T-helper 2 cell (primary cell): ENCODE results near the gene GNG7.
"Not testable (repeated sequence)": the region's sequence is repeated elsewhere in the genome, so short reads cannot be mapped to it uniquely, and the experiment has no call there.

Experiments used
- DNase-seq, 5 experiments: peaks; one replicate each; pipeline versions ENCODE4 v3.0.0 to v3.0.0-alpha.2; 2012 to 2022

GNG7 gene

DNA sequence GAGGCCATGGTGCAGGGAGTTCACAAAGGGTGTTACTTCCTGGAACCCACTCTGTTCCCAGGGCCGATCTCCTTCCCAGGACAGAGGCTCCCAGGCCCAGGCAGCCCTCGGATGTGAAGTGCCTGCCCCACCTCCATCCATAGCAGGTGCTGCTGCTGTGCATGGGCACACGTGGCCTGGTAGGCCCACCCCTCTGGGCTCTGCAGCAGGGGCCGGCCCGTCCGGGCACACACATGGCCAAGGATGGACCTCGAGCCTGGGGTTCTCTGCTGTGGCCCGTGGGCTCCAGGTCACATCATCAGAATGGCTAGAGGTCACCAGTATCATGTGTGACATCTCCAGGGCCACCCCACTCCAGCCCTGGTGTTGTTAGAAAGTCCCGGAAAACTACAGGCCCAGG, 154.8 kb downstream of the GNG7 start:
- no peak for DNase-seq

DNA sequence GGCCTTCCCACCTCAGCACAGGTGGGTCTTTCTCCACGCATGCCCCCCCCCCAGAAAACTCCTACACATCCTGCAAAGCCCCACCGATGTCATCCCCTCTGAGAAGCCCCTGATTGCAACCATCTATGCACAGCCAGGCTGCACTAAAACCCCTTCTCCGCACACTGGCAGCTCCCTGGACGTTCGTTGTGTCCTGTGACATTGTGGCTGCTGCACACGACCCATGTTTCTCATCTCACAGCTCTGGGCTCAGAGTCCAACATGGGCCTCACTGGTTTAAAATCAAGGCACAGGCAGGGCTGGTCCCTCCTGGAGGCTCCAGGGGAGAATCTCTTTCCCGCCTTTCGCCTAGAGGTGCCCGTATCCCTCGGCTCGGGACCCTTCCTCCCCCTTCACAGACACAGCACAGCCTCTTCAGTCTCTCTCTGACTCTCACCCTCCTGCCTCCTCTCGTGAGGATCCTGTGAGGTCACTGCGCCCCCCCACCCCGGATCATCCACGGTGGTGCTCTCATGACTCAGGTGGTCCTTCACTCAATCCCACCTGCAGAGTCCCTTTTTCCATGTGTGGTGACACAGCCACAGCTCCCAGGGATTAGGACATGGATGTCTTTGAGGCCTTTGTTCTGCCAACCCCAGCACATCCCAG, 155.3 kb downstream of the GNG7 start:
- no peak for DNase-seq

DNA sequence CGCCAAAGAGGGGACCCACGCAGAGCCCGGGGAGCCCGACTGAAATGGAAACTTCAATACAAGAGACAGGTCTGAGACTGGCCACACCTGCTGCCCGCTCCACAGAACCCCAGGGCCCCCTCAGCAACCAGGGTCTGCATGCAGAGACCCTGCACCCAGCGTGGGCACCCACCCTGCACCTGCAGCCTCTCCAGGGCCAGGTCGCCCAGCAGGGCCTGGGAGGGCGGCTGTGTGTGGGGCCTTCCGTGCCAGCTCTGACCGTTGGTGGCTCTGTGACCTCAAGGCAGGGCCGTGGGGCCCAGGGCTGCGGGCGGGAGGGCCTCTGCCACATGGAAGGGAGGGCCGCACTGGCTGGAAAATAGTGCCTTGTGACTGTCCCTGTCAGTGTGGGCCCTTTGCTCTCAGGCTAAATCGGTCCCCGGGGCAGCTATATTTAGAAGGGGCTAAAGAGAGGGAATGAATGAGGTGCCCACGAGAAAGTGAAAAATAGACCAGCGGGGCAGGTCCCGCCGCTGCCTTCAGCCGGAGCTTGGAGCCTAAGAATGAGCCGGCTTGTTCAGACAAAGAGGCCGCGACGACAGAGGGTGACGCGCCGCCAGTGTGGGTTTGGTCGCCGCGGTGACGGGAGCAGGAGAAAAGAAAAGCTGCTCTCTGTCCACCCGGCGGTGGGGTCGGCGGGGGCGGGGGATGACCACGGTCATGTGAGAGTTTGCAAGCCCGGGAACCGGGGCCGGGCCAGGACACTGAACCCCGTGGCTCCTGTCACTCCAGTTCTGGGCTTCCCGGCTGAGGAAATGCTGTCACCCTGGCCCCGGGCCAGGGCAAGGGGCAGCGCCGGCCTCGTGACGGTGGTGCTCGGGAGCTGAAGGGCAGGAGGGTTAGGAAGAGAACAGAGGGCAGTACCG, 156.1 kb downstream of the GNG7 start:
- DNase-seq: no peak

DNA sequence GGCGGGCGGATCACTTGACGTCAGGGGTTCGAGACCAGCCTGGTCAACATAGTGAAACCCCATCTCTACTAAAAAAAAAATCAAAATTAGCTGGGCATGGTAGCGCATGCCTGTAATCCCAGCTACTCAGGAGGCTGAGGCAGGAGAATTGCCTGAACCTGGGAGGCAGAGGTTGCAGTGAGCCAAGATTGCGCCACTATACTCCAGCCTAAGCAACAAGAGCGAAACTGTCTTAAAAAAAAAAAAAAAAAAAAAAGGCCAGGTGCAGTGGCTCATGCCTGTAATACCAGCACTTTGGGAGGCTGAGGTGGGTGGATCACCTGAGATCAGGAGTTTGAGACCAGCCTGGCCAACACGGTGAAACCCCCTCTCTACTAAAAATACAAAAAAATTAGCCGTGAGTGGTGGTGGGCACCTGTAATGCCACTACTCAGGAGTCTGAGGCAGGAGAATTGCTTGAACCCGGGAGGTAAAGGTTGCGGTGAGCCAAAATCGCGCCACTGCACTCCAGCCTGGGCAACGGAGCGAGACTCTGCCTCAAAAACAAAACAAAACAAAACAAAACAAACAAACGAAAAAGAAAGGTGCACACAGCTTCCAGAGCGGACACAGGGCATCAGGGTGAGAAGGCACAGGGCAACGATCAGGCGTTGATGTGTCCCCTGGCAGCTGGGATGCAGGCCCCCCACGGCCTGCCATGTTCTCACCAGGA, 156.9 kb downstream of the GNG7 start:
- DNase-seq: not testable (repeated sequence)

DNA sequence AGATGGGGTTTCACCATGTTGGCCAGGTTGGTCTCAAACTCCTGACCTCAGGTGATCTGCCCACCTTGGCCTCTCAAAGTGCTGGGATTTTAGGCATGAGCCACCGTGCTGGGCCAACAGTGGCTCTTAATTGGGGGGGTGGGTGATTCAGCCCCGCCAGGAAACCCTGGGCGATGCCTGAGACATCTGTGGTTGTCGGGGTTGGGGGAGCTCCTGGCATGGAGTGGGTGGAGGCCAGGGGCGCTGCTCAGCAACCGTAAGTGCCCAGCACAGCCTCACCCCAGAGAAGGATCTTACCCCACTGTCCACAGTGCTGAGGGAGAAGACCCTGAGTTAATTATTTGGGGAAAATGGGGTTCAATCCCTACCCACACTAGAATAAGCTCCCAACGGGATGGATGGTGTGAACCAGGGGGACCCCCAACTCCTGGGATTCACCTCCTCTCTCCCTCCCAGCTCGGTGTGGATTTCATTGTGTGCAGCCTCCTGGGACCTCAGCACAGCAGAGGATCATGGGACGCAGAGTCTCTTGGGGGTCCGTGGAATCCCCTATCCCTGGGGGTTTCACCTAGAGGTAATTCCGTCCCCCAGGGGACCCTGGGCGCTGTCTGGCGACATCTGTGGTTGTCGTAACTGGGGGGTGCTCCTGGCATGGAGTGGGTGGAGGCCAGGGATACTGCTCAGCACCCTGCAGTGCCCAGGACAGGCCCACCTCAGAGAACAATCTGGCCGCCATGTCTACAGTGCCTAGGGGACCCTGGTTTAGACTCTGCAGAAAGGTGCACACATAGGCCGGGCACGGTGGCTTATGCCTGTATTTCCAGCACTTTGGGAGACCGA, 157.7 kb downstream of the GNG7 start:
- DNase-seq: no peak

DNA sequence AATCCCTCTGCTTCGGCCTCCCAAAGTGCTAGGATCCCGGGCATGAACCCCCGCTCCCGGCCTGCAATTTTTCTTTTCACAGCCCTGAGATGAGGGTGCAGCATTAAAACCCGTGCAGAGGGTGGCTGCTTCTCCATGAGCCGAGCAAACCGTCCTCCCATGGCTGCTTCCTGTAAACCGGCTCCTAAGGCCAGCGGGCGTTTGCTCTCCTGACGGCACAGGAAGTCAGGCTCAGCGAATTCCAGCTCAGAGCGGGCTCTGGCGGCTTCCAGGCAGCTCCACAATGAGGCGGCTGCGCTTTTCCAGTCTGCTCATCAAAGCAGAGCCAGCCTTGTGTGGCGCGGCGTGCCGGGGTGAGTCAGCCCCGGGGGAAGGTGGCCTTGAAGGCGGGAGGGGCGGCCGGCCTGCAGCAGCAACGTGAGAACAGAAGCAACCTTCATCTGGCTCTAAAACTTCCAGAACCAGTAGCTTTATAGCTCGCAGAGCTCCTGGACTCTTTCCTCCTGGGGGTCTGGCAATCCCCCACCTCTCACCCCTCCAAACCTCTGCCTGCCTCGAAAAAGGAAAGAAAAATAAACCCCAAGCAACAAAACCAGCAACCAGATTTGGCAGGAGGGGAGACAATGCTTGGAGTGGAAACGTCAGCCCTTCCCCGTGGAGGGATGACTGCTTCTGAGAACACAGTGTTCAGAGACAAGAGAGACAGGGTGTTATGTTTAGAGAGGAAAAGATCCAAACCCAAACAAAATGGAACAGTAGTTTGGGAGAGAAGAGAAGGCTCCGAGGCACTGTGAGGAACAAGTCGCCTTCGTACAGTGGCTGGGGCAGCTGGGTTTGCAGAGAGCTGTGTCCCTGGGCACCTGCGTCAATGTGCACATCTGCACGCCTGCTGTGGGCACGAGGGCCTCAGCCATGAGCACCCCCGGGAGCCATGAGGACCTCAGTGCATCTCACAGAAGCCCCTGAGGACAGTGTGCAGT, 158.7 kb downstream of the GNG7 start:
- peak in 4 of 5 experiments; percentile 12 to 57 (median 32) for DNase-seq

DNA sequence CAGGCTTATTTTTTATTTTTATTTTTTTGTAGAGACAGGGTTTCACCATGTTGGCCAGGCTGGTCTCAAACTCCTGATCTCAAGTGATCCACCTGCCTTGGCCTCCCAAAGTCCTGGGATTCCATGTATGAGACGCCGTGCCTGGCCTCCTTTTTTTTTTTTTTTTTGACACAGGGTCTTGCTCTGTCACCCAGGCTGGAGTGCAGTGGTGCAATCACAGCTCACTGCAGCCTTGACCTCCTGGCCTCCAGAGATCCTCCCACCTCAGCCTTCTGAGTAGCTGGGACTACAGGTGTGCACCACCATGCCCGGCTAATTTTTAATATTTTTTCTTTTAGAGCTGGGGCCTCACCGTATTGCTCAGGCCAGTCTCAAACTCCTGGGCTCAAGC, 159.4 kb downstream of the GNG7 start:
- not testable (repeated sequence) for DNase-seq

DNA sequence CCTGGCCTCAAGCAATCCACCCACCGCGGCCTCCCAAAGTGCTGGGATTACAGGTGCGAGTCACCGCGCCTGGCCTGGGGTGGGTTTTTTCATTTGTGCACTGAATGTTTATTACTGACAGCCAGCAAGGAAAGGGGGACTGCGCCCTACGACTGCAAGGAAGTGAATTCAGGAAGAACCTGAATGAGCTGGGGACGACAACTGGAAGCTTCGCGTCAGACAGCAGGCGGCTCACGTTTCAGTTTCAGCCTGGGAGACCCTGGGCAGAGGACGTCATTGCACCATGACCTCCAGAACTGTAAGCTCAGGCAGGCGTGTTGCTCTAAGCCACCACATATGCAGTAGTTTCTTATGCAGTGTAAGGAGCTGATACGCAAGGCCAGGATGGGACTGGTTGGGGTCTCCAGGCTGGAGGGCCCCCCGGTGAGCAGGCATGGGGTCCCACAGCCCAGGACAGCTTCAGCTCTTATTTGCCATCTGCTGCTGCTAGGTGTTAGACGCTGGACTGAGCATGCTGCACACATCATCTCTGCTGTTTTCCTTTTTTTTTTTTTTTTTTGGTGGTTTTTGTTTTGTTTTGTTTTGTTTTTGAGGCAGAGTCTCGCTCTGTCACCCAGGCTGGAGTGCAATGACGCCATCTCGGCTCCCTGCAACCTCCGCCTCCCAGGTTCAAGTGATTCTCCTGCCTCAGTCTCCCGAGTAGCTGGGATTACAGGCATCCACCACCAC, 160.0 kb downstream of the GNG7 start:
- DNase-seq: no peak

DNA sequence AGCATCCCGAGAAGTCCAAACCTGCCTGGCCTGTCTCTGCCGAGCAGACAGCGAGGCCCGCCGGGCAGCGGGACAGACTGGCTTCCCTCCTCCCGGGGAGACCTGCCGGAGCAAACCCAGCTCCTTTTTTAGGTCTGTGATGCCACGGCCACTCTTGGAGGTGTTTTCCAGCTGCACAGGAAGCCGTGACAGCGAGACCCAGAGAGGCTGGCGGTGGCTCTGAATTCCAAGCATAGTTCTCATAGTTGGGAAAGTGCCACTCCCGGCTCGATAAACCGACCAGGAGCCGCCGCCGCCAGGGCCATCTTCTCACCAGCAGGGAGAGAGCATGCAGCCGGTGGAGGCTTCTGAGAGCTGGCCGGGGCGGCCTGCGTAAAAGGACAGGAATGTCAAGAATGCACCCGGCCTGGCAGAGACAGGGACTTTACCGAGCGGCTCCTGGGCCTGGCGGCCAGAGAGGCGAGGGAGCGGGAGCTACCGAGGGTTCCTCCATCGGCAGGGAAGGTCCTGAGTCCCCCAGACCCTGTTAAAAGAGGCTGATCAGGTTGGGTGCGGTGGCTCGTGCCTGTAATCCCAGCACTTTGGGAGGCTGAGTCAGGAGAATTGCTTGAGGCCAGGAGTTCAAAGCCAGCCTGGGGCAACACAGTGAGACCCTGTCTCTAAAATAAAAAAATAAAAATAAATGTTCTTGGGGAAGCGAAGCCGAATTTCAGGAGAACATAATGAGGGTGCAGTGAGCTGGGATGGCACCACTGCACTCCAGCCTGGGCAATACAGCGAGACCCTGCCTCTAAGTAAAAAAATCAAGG, 161.6 kb downstream of the GNG7 start:
- no peak for DNase-seq

DNA sequence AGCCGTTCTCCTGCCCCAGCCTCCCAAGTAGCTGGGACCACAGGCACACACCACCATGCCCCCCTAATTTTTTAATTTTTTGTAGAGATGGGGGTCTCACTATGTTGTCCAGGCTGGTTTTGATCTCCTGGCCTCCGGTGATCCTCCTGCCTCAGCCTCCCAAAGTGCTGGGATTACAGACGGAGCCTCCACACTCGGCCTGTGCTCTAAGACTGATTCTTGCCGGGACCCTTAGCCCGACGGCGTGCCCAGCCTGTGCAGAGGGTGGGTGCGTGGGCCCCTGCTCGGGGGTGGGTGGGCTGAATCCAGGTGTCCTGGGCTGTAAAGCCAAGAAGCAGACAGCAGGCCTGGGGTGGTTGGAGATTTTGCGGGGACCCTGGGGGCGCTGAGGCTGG, 162.2 kb downstream of the GNG7 start:
- no peak for DNase-seq

DNA sequence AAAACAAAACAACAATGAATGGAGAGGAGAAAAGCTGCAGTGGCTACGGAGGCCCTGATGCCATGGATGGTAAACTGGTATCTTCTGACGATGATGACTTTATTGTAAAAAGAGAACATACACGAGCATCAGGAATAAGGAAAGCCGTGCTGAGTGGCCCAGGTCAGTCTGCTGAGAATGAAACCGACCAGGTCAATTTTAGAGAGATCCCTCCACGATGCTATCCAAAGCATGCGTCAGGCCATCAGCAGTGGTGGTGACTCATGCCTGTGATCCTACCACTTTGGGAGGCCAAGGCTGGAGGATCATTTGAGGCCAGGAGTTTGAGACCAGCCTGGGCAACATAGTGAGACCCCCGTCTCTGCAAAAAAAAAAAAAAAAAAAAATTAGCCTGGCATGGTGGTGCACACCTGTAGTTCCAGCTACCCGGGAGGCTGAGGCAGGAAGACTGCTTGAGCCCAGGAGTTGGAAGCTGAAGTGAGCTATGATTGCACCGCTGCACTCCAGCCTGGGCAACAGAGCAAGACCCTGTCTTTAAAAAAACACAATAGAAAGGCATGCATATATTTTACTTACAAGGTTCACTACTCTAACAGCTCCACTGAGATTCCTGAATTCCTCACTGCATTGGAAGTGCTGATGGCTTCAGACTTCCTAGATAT, 164.3 kb downstream of the GNG7 start:
- DNase-seq: no peak

DNA sequence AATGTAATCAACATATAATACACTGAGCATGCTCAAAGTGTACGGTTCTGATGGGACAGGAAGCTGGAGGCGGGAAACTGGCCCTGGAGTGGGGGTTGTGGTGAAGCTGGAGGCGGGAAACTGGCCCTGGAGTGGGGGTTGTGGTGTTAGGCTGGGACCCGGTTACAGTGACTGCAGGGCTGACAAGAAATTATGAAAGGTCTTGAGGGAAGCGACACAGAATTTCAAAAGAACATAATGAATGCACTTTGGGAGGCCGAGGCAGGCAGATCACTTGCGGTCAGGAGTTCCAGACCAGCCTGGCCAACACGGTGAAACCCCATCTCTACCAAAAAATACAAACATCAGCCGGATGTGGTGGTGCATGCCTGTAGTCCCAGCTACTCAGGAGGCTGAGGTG, 164.9 kb downstream of the GNG7 start:
- DNase-seq: peak in 1 of 5 experiments; percentile 30

DNA sequence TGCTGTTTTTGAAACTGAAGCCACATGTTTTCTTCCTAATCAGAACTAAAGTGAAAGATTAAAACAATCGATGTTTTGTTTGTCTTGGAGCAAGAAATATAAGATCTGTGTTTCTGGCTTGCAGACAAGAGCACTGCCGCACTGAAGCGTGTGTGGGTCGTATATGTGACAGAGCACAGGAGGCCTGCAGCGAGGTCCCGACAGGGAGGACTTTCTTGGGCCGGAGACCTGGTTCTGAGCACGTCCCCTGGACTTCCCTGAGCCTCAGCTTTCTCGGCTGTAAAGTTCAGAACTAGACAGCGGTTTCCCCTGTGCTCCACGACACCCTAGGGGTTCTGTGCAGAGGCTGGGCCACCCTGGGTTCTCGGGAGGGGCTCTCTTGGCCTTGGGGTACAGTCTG, 166.0 kb downstream of the GNG7 start:
- DNase-seq: no peak

DNA sequence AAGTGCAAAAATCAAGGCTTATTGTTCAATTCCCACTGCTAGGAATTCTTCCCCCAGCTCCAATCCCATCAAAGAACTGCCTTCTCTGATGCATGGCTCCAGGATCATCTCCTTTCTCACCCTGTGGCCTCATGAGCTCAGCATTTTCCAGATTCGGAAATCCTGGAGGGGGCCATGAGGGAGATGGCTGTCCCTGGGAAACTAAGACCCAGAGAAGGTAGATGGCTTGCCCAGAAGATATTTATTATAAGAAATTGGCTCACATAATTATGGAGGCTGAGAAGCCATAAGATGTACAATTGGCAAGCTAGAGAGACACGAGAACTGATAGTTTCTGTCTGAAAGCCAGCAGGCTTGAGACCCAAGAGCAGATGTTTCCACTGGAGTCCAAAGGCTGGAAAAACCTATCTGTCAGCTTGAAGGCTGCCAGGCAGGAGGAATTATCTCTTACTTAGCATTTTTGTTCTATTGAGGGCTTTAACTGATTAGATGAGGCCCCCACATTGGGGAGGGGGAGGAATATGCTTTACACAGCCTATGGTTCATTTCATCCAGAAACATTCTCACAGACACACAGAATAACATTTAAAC, 168.0 kb downstream of the GNG7 start:
- DNase-seq: no peak

DNA sequence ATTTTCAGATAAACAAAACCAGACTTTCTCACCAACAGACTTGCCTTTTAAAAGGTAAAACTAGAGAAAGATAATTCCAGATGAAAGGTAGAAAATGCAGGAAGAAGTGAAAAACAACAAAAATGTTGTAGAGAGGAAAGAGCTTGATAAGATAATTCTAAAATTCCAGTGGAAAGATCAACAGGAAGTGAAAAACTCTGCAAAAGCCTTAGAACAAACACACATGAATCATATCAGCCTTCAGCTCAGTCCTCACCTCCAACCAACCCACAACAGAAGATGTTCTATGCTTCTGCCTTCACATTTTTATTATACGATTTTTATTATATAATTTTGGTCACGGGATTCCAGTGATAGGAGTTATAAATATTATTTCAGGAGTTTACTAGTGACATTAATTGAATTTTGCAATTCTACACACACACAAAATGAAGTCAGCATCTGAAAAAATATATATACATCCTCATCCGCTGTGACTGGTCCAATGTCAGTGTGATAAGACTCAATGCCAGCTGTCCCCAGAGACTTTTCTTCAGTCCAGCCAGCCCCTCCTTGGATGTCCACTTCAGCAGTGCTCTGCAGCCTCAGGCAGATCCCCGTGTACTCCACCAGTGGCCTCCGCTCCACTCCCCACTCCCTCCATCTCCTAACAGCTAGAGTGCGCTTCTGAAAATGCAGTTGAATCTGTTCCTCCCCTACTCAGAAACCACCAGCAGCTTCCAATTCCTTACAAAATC, 168.6 kb downstream of the GNG7 start:
- DNase-seq: peak in 1 of 5 experiments; percentile 37

DNA sequence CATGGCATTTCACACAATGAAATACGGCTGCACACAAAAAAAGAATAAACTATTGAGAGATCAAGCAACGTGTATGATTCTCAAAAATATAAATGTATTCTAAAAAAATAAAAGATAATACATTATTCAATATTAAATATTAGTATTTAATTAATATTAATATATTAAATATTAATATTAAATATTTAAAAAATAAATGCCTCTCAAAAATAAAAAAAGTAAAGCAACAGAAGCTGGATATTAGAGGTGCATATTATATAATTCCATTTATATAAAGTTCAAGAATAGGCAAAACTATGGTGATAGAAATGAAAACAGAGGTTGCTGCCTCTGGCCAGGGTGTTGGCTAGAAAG, 169.4 kb downstream of the GNG7 start:
- DNase-seq: no peak

DNA sequence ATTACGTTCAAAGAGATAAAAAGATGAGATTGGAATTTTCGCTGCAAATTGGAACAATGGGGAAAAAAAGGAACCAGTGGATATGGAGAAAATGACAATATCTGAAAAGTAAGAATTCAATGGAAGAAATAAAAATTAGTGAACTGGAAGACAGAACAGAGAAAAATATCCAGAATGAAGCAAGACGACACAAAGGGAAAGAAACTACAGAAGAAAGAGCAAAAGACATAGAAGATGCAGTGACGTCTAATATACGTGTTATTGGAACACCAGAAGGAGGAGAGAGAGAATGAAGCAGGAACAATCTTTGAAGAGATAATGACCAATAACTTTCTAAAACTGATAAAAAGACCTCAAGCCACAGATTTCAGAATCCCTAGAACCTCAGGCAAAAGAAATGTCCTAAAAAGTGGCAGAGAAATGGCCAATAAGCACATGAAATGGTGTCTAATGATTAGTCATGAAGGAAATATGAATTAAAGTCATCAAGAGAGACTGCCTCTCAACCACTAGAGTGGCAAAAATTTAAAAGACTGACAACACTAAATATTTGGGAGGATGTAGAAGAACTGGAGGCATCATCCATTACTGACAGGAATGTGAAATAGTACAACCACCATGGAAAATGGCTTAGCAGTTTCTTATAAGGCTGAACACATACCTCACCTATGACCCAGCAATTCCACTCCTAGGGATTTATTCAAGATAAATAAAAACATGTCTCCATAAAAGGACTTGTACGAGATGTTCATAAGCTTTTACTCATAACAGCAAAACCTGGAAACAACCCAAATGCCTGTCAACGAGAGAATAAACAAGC, 170.0 kb downstream of the GNG7 start:
- DNase-seq: no peak
